Measurements from ENCODE around the gene ANKRD13C.
A peak's percentile ranks its signal among the peaks of the same experiment; 100 is the strongest.
"Not testable (repeated sequence)": the region's sequence is repeated elsewhere in the genome, so short reads cannot be mapped to it uniquely, and the experiment has no call there.

ANKRD13C gene

DNA sequence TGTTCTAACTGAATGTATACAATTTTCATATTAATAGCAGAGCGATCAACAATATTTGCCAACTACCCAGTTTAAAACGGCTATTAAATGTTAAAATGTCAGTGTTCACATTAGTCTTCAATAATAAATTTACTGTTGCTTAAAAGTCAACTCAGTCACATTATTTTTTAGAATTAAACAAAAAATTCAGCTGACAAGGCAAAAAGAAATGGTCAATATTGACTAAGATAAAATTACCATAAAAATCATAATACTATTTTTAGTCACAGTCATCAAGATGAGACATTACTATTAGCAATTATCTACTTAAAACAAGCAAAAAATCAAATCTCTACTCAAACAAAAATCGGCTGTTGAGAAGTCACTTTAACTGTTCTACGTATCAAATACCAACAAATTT, 1.5 kb downstream of the ANKRD13C start:
- peak overlapping the region; percentile 76 for H3K4me2 ChIP-seq (ENCODE audit: low read length)
- H3K4me3 ChIP-seq (ENCODE audit: low read length), result peak overlapping the region; percentile 97
- no peak overlapping the region for H3K27ac ChIP-seq (ENCODE audit: low read length)
- peak overlapping the region; percentile 91 for H3K9ac ChIP-seq (ENCODE audit: low read length)
- H3K27me3 ChIP-seq (ENCODE audit: low read depth, low read length), result no peaks in the 10 kb centered on the region
- H3K4me1 ChIP-seq (ENCODE audit: low read length), result peaks cover 17% of the 10 kb centered on the region
- H3K79me2 ChIP-seq (ENCODE audit: low read length), result peaks cover 69% of the 10 kb centered on the region
- H3K9me3 ChIP-seq (ENCODE audit: insufficient read depth, low read length), result no peaks in the 10 kb centered on the region
- H4K20me1 ChIP-seq (ENCODE audit: insufficient read depth, low read length), result peaks cover 4% of the 10 kb centered on the region
- TF ChIP-seq, protein P1, sequence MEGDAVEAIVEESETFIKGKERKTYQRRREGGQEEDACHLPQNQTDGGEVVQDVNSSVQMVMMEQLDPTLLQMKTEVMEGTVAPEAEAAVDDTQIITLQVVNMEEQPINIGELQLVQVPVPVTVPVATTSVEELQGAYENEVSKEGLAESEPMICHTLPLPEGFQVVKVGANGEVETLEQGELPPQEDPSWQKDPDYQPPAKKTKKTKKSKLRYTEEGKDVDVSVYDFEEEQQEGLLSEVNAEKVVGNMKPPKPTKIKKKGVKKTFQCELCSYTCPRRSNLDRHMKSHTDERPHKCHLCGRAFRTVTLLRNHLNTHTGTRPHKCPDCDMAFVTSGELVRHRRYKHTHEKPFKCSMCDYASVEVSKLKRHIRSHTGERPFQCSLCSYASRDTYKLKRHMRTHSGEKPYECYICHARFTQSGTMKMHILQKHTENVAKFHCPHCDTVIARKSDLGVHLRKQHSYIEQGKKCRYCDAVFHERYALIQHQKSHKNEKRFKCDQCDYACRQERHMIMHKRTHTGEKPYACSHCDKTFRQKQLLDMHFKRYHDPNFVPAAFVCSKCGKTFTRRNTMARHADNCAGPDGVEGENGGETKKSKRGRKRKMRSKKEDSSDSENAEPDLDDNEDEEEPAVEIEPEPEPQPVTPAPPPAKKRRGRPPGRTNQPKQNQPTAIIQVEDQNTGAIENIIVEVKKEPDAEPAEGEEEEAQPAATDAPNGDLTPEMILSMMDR (IDR thresholded peaks at IDR 0.05; ENCODE audit: low read depth, low read length), result no peak
- no peak for TF ChIP-seq EZH2phosphoT487 (IDR thresholded peaks at IDR 0.05; ENCODE audit: low read depth)
- H3K36me3 ChIP-seq (replicated peaks; ENCODE audit: low read depth, low read length), result no peaks in the 10 kb centered on the region
- no peak overlapping the region for H2AFZ ChIP-seq (ENCODE audit: low read depth, low read length)

DNA sequence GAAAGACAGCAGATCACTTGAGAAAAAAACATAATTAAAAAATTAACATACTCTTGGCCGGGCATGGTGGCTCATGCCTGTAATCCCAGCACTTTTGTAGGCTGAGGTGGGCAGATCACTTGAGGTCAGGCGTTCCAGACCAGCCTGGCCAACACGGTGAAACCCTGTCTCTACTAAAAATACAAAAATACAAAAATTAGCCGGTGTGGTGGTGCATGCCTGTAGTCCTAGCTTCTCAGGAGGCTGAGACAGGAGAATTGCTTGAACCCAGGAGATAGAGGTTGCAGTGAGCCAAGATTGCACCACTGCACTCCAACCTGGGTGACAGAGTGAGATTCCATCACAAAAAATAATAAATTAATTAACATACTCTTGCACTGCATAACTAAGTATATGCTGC, 4.7 kb downstream of the ANKRD13C start:
- H3K27me3 ChIP-seq (ENCODE audit: low read depth, low read length); H3K9ac ChIP-seq (ENCODE audit: low read length); H3K9me3 ChIP-seq (ENCODE audit: insufficient read depth, low read length); H4K20me1 ChIP-seq (ENCODE audit: insufficient read depth, low read length); H2AFZ ChIP-seq (ENCODE audit: low read depth, low read length); H3K4me2 ChIP-seq (ENCODE audit: low read length); H3K4me3 ChIP-seq (ENCODE audit: low read length); H3K27ac ChIP-seq (ENCODE audit: low read length); H3K36me3 ChIP-seq (replicated peaks; ENCODE audit: low read depth, low read length): not testable (repeated sequence)
- Histone ChIP-seq H3K4me1 (ENCODE audit: low read length) (peaks cover 10% of the 10 kb centered on the region), H3K79me2 (ENCODE audit: low read length) (peaks cover 94% of the 10 kb centered on the region)

DNA sequence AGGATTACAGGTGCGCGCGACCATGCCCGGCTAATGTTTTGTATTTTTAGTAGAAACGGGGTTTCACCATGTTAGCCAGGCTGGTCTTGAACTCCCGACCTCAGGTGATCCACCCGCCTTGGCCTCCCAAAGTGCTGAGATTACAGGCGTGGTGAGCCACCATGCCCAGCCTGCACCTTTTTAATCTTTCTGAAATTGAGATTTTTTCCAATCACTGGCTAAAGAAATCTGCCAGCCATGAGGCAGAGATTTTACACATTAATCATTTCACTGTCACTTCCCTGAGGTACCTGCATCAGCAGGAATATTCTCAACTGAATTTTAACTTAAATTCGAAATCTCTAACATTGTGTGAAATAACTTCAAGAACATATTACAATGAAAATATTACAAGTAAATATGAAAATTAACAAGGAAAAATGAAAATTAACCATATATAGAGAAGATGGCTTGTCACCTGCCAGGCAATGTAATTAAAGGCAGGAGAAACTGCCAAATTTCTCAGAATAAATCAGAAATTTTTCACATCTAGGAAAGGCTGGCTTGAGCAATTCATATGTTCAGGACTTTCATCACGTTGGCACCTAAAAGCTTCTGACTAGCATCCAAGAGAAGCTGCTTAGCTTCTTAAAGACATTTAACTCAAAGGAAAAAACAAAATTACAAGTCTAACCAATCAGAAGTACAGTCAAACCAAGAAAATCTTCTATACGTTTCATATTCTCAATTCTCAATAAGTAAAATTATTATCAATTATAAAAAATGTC, 5.9 kb downstream of the ANKRD13C start:
- peaks cover 84% of the 10 kb centered on the region for H3K79me2 ChIP-seq (ENCODE audit: low read length)
- H3K4me3 ChIP-seq (ENCODE audit: low read length), result no peak overlapping the region
- H3K36me3 ChIP-seq (replicated peaks; ENCODE audit: low read depth, low read length), result no peaks in the 10 kb centered on the region
- no peaks in the 10 kb centered on the region for H3K9me3 ChIP-seq (ENCODE audit: insufficient read depth, low read length)
- peaks cover 10% of the 10 kb centered on the region for H3K4me1 ChIP-seq (ENCODE audit: low read length)
- H4K20me1 ChIP-seq (ENCODE audit: insufficient read depth, low read length), result peaks cover 8% of the 10 kb centered on the region
- no peak overlapping the region for H3K4me2 ChIP-seq (ENCODE audit: low read length)
- TF ChIP-seq EZH2phosphoT487 (IDR thresholded peaks at IDR 0.05; ENCODE audit: low read depth), result no peak
- H3K27me3 ChIP-seq (ENCODE audit: low read depth, low read length), result no peaks in the 10 kb centered on the region
- H2AFZ ChIP-seq (ENCODE audit: low read depth, low read length), result no peak overlapping the region
- no peak overlapping the region for H3K27ac ChIP-seq (ENCODE audit: low read length)
- no peak overlapping the region for H3K9ac ChIP-seq (ENCODE audit: low read length)

DNA sequence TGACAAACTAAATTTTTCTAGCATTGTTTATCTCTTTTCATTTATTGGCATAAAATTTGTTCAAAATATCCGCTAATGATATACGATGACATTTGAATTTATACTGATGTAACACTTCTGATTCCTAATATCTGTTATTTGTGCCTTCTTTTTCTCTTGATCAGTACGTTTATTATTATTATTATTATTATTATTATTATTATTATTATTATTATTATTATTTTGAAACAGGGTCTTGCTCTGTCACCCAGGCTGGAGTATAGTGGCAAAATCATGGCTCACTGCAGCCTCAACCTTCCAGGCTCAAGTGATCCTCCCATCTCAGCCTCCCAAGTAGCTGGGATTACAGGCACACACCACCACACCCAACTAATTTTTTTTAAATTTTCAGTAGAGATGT, 14.9 kb downstream of the ANKRD13C start:
- not testable (repeated sequence) for H3K79me2 ChIP-seq (ENCODE audit: low read length); H3K9ac ChIP-seq (ENCODE audit: low read length)

DNA sequence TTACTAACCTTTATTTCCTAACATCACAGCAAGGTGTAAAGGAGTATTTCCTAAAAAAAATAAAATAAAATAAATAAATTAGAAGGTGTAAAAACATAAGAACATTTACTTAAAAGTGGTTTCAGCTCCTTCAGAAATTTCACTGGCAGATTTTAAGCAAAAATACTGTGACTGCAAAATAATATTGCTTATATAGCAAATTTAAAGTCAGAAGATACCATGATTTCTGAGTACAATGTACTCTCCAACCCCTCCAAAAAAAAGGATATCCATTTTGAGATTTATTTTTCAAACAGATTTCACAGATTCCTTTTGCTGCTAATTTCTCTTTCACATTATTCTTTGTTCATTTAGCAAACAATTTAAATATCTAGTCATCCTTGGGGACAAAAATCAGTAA, 18.5 kb downstream of the ANKRD13C start:
- no peaks in the 10 kb centered on the region for H3K36me3 ChIP-seq (replicated peaks; ENCODE audit: low read depth, low read length)
- no peak overlapping the region for H3K27ac ChIP-seq (ENCODE audit: low read length)
- no peak overlapping the region for H3K4me2 ChIP-seq (ENCODE audit: low read length)
- no peaks in the 10 kb centered on the region for H4K20me1 ChIP-seq (ENCODE audit: insufficient read depth, low read length)
- H3K79me2 ChIP-seq (ENCODE audit: low read length), result no peaks in the 10 kb centered on the region
- H2AFZ ChIP-seq (ENCODE audit: low read depth, low read length), result no peak overlapping the region
- TF ChIP-seq, protein P1 (IDR thresholded peaks at IDR 0.05; ENCODE audit: low read depth, low read length), result no peak
- TF ChIP-seq EZH2phosphoT487 (IDR thresholded peaks at IDR 0.05; ENCODE audit: low read depth), result no peak
- H3K4me3 ChIP-seq (ENCODE audit: low read length), result no peak overlapping the region
- H3K9ac ChIP-seq (ENCODE audit: low read length), result no peak overlapping the region
- H3K9me3 ChIP-seq (ENCODE audit: insufficient read depth, low read length), result no peaks in the 10 kb centered on the region
- no peaks in the 10 kb centered on the region for H3K27me3 ChIP-seq (ENCODE audit: low read depth, low read length)
- H3K4me1 ChIP-seq (ENCODE audit: low read length), result no peaks in the 10 kb centered on the region

More for the DNA sequence above, 14.9 kb downstream of the ANKRD13C start:
- H4K20me1 ChIP-seq (ENCODE audit: insufficient read depth, low read length); H2AFZ ChIP-seq (ENCODE audit: low read depth, low read length); H3K27me3 ChIP-seq (ENCODE audit: low read depth, low read length); H3K36me3 ChIP-seq (replicated peaks; ENCODE audit: low read depth, low read length); H3K9me3 ChIP-seq (ENCODE audit: insufficient read depth, low read length); H3K27ac ChIP-seq (ENCODE audit: low read length); H3K4me3 ChIP-seq (ENCODE audit: low read length); H3K4me1 ChIP-seq (ENCODE audit: low read length); H3K4me2 ChIP-seq (ENCODE audit: low read length): not testable (repeated sequence)
